Measurements from ENCODE around the gene ARVCF.
A peak's percentile ranks its signal among the peaks of the same experiment; 100 is the strongest.

Gene ARVCF

GRCh38 chr22:19974268-19974861 lies 42.3 kb downstream of the ARVCF start:
- H3K9me3 ChIP-seq (ENCODE audit: control insufficient read depth, insufficient read depth, low read length) = no peaks in the 10 kb centered on the region
- no peaks in the 10 kb centered on the region for H4K20me1 ChIP-seq (ENCODE audit: control insufficient read depth, insufficient read depth, low read depth, low read length)
- peak overlapping the region; percentile 21; the same call in 1 of the 2 replicates for H3K4me2 ChIP-seq (ENCODE audit: low read length)
- no peaks in the 10 kb centered on the region for H3K9me2 ChIP-seq (replicated peaks; ENCODE audit: control insufficient read depth, low read length)
- peaks cover 16% of the 10 kb centered on the region for H3K4me1 ChIP-seq (ENCODE audit: control insufficient read depth, low read length)
- H3K79me2 ChIP-seq (ENCODE audit: control insufficient read depth, low read length) = no peaks in the 10 kb centered on the region
- TF ChIP-seq EZH2phosphoT487 (IDR thresholded peaks at IDR 0.05; ENCODE audit: borderline replicate concordance, low read length) = no peak
- TF ChIP-seq CTCF (IDR thresholded peaks at IDR 0.05; ENCODE audit: low read depth, low read length, poor library complexity, severe bottlenecking) = peak; percentile 28
- no peaks in the 10 kb centered on the region for H3K36me3 ChIP-seq (ENCODE audit: control insufficient read depth, low read length)
- no peak overlapping the region for H3K27ac ChIP-seq (ENCODE audit: low read depth, low read length)
- no peaks in the 10 kb centered on the region for H3F3A ChIP-seq (ENCODE audit: control insufficient read depth, insufficient read depth)
- no peaks in the 10 kb centered on the region for H3K27me3 ChIP-seq (ENCODE audit: control insufficient read depth, low read length)
- no peak overlapping the region for H3K4me3 ChIP-seq (ENCODE audit: low read length)

GRCh38 chr22:19973551-19974267 lies 42.9 kb downstream of the ARVCF start:
- no peak overlapping the region for H3K27ac ChIP-seq (ENCODE audit: low read depth, low read length)

GRCh38 chr22:19972652-19973550 lies 43.7 kb downstream of the ARVCF start:
- Histone ChIP-seq H3K36me3 (ENCODE audit: control insufficient read depth, low read length) (peaks cover 5% of the 10 kb centered on the region; the same call in 1 of the 2 replicates), H3K4me2 (ENCODE audit: low read length) (no peak overlapping the region), H3K27me3 (ENCODE audit: control insufficient read depth, low read length) (no peaks in the 10 kb centered on the region)

More at GRCh38 chr22:19973551-19974267, 42.9 kb downstream of the ARVCF start:
- Histone ChIP-seq H3K79me2 (ENCODE audit: control insufficient read depth, low read length) (no peaks in the 10 kb centered on the region), H3K4me1 (ENCODE audit: control insufficient read depth, low read length) (peaks cover 16% of the 10 kb centered on the region), H3F3A (ENCODE audit: control insufficient read depth, insufficient read depth) (no peaks in the 10 kb centered on the region), H3K9me2 (replicated peaks; ENCODE audit: control insufficient read depth, low read length) (no peaks in the 10 kb centered on the region), H3K9me3 (ENCODE audit: control insufficient read depth, insufficient read depth, low read length) (no peaks in the 10 kb centered on the region), H4K20me1 (ENCODE audit: control insufficient read depth, insufficient read depth, low read depth, low read length) (no peaks in the 10 kb centered on the region), H3K4me3 (ENCODE audit: low read length) (no peak overlapping the region), H3K27me3 (ENCODE audit: control insufficient read depth, low read length) (no peaks in the 10 kb centered on the region), H3K36me3 (ENCODE audit: control insufficient read depth, low read length) (no peaks in the 10 kb centered on the region), H3K4me2 (ENCODE audit: low read length) (no peak overlapping the region; the same call in 1 of the 2 replicates)
- TF ChIP-seq EZH2phosphoT487 (IDR thresholded peaks at IDR 0.05; ENCODE audit: borderline replicate concordance, low read length) = no peak
- TF ChIP-seq CTCF (IDR thresholded peaks at IDR 0.05; ENCODE audit: low read depth, low read length, poor library complexity, severe bottlenecking) = no peak

More at GRCh38 chr22:19972652-19973550, 43.7 kb downstream of the ARVCF start:
- no peaks in the 10 kb centered on the region for H3K79me2 ChIP-seq (ENCODE audit: control insufficient read depth, low read length)
- H3K4me1 ChIP-seq (ENCODE audit: control insufficient read depth, low read length) = peaks cover 16% of the 10 kb centered on the region
- H3F3A ChIP-seq (ENCODE audit: control insufficient read depth, insufficient read depth) = no peaks in the 10 kb centered on the region
- H3K9me3 ChIP-seq (ENCODE audit: control insufficient read depth, insufficient read depth, low read length) = no peaks in the 10 kb centered on the region
- no peak overlapping the region for H3K4me3 ChIP-seq (ENCODE audit: low read length)
- H4K20me1 ChIP-seq (ENCODE audit: control insufficient read depth, insufficient read depth, low read depth, low read length) = no peaks in the 10 kb centered on the region
- H3K27ac ChIP-seq (ENCODE audit: low read depth, low read length) = no peak overlapping the region
- TF ChIP-seq CTCF (IDR thresholded peaks at IDR 0.05; ENCODE audit: low read depth, low read length, poor library complexity, severe bottlenecking) = no peak
- no peak for TF ChIP-seq EZH2phosphoT487 (IDR thresholded peaks at IDR 0.05; ENCODE audit: borderline replicate concordance, low read length)
- no peaks in the 10 kb centered on the region for H3K9me2 ChIP-seq (replicated peaks; ENCODE audit: control insufficient read depth, low read length)
